HepG2 (cell line): ENCODE measurements around the gene HS3ST5. TPM values are rescaled to one million over a fixed set of nuclear protein-coding genes. Genes with fewer than 3 reads are reported as not detected.
A peak's percentile ranks its signal among the peaks of the same experiment; 100 is the strongest.

Experiments
- AHR ChIP-seq: IDR thresholded peaks from 2 replicates; pipeline ENCODE4 v1.6.1; 2018; ENCODE audit warnings: missing genetic modification reagents, missing compliant biosample characterization
- BCL6 ChIP-seq: IDR thresholded peaks from 2 replicates; pipeline ENCODE4 v1.6.1; 2016; ENCODE audit warnings: missing genetic modification reagents, missing compliant biosample characterization
- E2F2 ChIP-seq: sonication (generic); formaldehyde crosslinking; IDR thresholded peaks from 2 replicates; pipeline ENCODE4 v1.4.0; 2020; ENCODE audit warnings: missing genetic modification reagents, borderline replicate concordance
- ERF ChIP-seq: IDR thresholded peaks from 2 replicates; pipeline ENCODE4 v1.6.1; 2018; ENCODE audit warnings: missing biosample characterization, missing genetic modification reagents
- MAFF ChIP-seq: IDR thresholded peaks from 2 replicates; pipeline ENCODE4 v1.6.1; 2011; ENCODE audit warnings: low read depth, low read length, improper control_type of control experiment
- MZF1 ChIP-seq: sonication (generic); formaldehyde crosslinking; IDR thresholded peaks from 2 replicates; pipeline ENCODE4 v1.8.1; 2023; ENCODE audit warnings: mild to moderate bottlenecking, missing genetic modification reagents, borderline replicate concordance
- NFE2 ChIP-seq: sonication (generic); formaldehyde crosslinking; IDR thresholded peaks from 2 replicates; pipeline ENCODE4 v1.4.0; 2020; ENCODE audit warnings: missing genetic modification reagents
- NFIC ChIP-seq: IDR thresholded peaks from 2 replicates; pipeline ENCODE4 v1.6.1; 2012; ENCODE audit warnings: mild to moderate bottlenecking, low read length, inconsistent platforms
- PHF21A ChIP-seq: sonication (generic); formaldehyde crosslinking; IDR thresholded peaks from 2 replicates; pipeline ENCODE4 v1.5.0; 2020; ENCODE audit warnings: mild to moderate bottlenecking, missing genetic modification reagents
- POLR2G ChIP-seq: fragments of 200-400 bp; formaldehyde crosslinking; IDR thresholded peaks from 2 replicates; pipeline ENCODE4 v1.6.1; 2018; ENCODE audit warnings: mild to moderate bottlenecking, low read depth, low read length, moderate library complexity
- TEAD3 ChIP-seq: optimal IDR thresholded peaks from 2 replicates; pipeline ENCODE3; 2016; ENCODE audit warnings: borderline replicate concordance
- ZBTB38 ChIP-seq: sonication (generic); formaldehyde crosslinking; IDR thresholded peaks from 2 replicates; pipeline ENCODE4 v1.5.1; 2020; ENCODE audit warnings: mild to moderate bottlenecking, missing genetic modification reagents
- ZNF496 ChIP-seq: sonication (generic); formaldehyde crosslinking; IDR thresholded peaks from 2 replicates; pipeline ENCODE4 v1.8.1; 2023; ENCODE audit warnings: mild to moderate bottlenecking, moderate library complexity, missing genetic modification reagents; ENCODE audit not compliant: insufficient replicate concordance
- ZNF749 ChIP-seq: sonication (generic); formaldehyde crosslinking; IDR thresholded peaks from 2 replicates; pipeline ENCODE4 v1.8.0; 2022; ENCODE audit warnings: mild to moderate bottlenecking, missing genetic modification reagents, moderate library complexity, borderline replicate concordance
- ZNF782 ChIP-seq: sonication (generic); formaldehyde crosslinking; IDR thresholded peaks from 2 replicates; pipeline ENCODE4 v1.4.0; 2020; ENCODE audit warnings: missing genetic modification reagents, mild to moderate bottlenecking, borderline replicate concordance
- polyA plus RNA-seq, 8 experiments: library from polyadenylated mRNA; depleted of rRNA in 3 of 8; stranded (reverse) in 7 of 8; unstranded in 1 of 8; fragments of >200 nt; fragmentation: Illumina TruSeq in 4 of 8; extraction: Trizol in 4 of 8; gene quantifications; 2 replicates each; pipeline versions ENCODE4 v1.2.1 to v1.2.3, GENCODE V29; 2011 to 2016; ENCODE audit warnings: low read depth in 4 of 8, missing spikeins in 1 of 8, mixed read lengths in 1 of 8; ENCODE audit not compliant: insufficient read depth in 1 of 8
- total RNA-seq, 5 experiments: library from RNA; depleted of rRNA; stranded (reverse); fragments of >200 nt; fragmentation: Illumina TruSeq; extraction: Trizol; gene quantifications; 2 replicates each; pipeline ENCODE4 v1.2.3, GENCODE V29; 2016; ENCODE audit warnings: low read depth in 1 of 5
- TF ChIP-seq, protein P1 (sequence below): IDR thresholded peaks from 2 replicates; pipeline ENCODE4 v1.6.1; 2012; ENCODE audit warnings: low read depth, low read length, improper control_type of control experiment
- TF ChIP-seq, protein P2 (sequence below): sonication (generic); formaldehyde crosslinking; IDR thresholded peaks from 2 replicates; pipeline ENCODE4 v1.4.0; 2020; ENCODE audit warnings: mild to moderate bottlenecking, missing genetic modification reagents
- TF ChIP-seq, protein P3 (sequence below): sonication (generic); formaldehyde crosslinking; IDR thresholded peaks from 2 replicates; pipeline ENCODE4 v1.4.0; 2020; ENCODE audit warnings: missing genetic modification reagents, mild to moderate bottlenecking, borderline replicate concordance

Gene HS3ST5
- total and polyA plus RNA-seq, 2 of the 13 experiments (the other 11 are each of a cell fraction or from before 2014, with no cell fraction given): 1.1 to 1.6 TPM

DNA sequence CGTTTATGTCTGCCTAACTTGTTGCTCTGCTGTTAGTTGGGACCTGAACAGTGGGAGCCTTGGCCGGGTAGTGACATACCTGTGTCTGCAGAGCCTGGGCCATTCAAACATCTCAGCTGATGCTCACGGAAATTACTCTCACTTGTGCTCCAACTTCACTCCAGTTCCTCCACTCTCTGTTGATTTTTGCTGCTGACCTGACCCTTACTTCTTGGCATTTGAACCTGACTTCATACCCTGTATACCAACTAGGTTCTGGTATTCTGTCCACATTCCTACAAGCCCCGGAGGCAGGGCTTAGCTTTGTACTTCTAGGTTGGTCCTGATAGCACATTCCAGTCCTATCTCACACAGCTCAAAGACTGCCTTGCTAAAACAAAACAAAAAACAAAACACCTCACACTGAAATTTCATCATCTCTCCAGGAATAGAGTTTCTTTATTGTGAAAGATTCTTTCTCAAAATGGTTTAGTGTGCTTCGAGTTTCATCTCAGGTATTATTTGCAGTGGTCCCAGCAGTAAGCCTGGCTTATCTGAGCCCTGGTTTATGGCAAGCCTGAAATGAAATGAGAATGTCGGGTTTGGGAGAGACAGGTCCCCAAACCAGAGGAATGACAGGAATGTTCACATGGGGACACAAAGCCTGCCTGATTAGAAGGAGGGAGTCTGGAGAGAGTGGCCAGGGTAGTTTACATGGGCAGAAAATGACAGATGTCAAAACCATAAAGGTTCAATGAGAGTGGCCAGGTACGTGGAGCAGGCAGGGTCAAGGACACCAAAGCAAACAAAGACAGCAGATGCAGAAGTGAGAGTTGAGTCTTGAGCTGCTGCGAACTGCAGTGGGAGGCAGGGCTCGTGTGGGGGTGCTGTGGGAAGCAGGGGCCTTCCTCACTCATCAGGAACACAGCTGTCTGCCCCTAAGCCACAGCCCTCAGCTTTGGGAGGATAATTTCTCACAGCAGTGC is 197.7 kb downstream of the HS3ST5 start (continued):
- TF ChIP-seq, protein P1, sequence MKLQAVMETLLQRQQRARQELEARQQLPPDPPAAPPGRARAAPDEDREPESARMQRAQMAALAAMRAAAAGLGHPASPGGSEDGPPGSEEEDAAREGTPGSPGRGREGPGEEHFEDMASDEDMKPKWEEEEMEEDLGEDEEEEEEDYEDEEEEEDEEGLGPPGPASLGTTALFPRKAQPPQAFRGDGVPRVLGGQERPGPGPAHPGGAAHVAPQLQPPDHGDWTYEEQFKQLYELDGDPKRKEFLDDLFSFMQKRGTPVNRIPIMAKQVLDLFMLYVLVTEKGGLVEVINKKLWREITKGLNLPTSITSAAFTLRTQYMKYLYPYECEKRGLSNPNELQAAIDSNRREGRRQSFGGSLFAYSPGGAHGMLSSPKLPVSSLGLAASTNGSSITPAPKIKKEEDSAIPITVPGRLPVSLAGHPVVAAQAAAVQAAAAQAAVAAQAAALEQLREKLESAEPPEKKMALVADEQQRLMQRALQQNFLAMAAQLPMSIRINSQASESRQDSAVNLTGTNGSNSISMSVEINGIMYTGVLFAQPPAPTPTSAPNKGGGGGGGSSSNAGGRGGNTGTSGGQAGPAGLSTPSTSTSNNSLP: no peak
- TF ChIP-seq ERF (no peak), TEAD3 (CRISPR knock-in tag) (peak; percentile 92), ZNF782 (CRISPR knock-in tag) (no peak), AHR (CRISPR knock-in tag) (no peak), POLR2G (0 out of 2 replicates have a peak, but pooled peaks have one; percentile 7), NFIC (peak; percentile 92), ZNF749 (CRISPR knock-in tag) (no peak), PHF21A (CRISPR knock-in tag) (peak; percentile 79), NFE2 (CRISPR knock-in tag) (no peak), MAFF (no peak), ZNF496 (CRISPR knock-in tag) (no peak), BCL6 (peak; percentile 91), E2F2 (no peak), ZBTB38 (no peak), MZF1 (CRISPR knock-in tag) (no peak)
- TF ChIP-seq, protein P2, sequence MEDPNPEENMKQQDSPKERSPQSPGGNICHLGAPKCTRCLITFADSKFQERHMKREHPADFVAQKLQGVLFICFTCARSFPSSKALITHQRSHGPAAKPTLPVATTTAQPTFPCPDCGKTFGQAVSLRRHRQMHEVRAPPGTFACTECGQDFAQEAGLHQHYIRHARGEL (CRISPR knock-in tag): no peak
- TF ChIP-seq, protein P3, sequence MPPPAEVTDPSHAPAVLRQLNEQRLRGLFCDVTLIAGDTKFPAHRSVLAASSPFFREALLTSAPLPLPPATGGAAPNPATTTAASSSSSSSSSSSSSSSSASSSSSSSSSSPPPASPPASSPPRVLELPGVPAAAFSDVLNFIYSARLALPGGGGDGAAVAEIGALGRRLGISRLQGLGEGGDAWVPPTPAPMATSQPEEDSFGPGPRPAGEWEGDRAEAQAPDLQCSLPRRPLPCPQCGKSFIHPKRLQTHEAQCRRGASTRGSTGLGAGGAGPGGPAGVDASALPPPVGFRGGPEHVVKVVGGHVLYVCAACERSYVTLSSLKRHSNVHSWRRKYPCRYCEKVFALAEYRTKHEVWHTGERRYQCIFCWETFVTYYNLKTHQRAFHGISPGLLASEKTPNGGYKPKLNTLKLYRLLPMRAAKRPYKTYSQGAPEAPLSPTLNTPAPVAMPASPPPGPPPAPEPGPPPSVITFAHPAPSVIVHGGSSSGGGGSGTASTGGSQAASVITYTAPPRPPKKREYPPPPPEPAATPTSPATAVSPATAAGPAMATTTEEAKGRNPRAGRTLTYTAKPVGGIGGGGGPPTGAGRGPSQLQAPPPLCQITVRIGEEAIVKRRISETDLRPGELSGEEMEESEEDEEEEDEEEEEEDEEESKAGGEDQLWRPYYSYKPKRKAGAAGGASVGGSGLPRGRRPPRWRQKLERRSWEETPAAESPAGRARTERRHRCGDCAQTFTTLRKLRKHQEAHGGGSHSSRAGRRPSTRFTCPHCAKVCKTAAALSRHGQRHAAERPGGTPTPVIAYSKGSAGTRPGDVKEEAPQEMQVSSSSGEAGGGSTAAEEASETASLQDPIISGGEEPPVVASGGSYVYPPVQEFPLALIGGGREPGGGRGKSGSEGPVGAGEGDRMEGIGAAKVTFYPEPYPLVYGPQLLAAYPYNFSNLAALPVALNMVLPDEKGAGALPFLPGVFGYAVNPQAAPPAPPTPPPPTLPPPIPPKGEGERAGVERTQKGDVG (CRISPR knock-in tag): no peak
